ENCODE measurements around the gene UGT1A10.
"Not testable (repeated sequence)": the region's sequence is repeated elsewhere in the genome, so short reads cannot be mapped to it uniquely, and the experiment has no call there.

UGT1A10 gene

DNA sequence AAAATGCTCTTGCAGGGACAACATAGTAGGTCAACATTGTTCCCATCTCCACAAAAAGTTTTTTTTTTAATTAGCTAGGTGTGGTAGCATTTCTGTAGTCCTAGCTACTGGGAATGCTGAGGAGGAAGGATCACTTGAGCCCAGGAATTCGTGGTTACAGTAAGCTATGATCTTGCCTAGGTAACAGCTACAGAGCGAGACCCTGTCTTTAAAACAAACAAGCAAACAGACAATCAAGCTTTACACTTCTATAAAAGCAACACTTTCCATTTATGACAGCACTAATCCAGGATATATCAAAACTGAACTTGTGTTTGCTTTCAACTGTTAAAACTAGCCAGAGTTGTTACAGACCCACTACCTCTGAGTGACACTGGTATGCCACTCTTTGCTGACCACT is 104.6 kb downstream of the UGT1A10 start:
- H3K9me3 ChIP-seq (ENCODE audit: insufficient read depth, low read depth, low read length), result no peaks in the 10 kb centered on the region
- no peaks in the 10 kb centered on the region for H3K4me1 ChIP-seq (ENCODE audit: insufficient read depth, low read length, poor library complexity, severe bottlenecking)
- no peaks in the 10 kb centered on the region for H3F3A ChIP-seq (ENCODE audit: low read depth)

GRCh38 chr2:233743464-233744259 is 107.4 kb downstream of the UGT1A10 start:
- Histone ChIP-seq H3K79me2 (ENCODE audit: insufficient read depth, low read length) (no peaks in the 10 kb centered on the region), H2AFZ (ENCODE audit: low read length) (no peak overlapping the region), H3F3A (ENCODE audit: low read depth) (no peaks in the 10 kb centered on the region), H3K27me3 (ENCODE audit: insufficient read depth, low read length, poor library complexity, severe bottlenecking) (no peaks in the 10 kb centered on the region), H3K9ac (ENCODE audit: low read depth, low read length, poor library complexity, severe bottlenecking) (no peak overlapping the region), H3K4me1 (ENCODE audit: insufficient read depth, low read length, poor library complexity, severe bottlenecking) (no peaks in the 10 kb centered on the region), H3K36me3 (ENCODE audit: insufficient read depth, low read length) (no peaks in the 10 kb centered on the region), H3K4me3 (ENCODE audit: low read length, poor library complexity, severe bottlenecking) (no peak overlapping the region), H3K9me2 (replicated peaks; ENCODE audit: low read depth, low read length) (no peaks in the 10 kb centered on the region), H4K20me1 (ENCODE audit: insufficient read depth, low read length, poor library complexity, severe bottlenecking) (no peaks in the 10 kb centered on the region), H3K4me2 (ENCODE audit: low read depth, low read length, poor library complexity, severe bottlenecking) (no peak overlapping the region), H3K9me3 (ENCODE audit: insufficient read depth, low read depth, low read length) (no peaks in the 10 kb centered on the region)
- TF ChIP-seq CTCF (conservative IDR thresholded peaks at IDR 0.05; ENCODE audit: low read length), result no peak
- TF ChIP-seq EZH2phosphoT487 (IDR thresholded peaks at IDR 0.05; ENCODE audit: borderline replicate concordance), result no peak

More for the DNA sequence above, 104.6 kb downstream of the UGT1A10 start:
- TF ChIP-seq CTCF (conservative IDR thresholded peaks at IDR 0.05; ENCODE audit: low read length) (no peak), EZH2phosphoT487 (IDR thresholded peaks at IDR 0.05; ENCODE audit: borderline replicate concordance) (no peak)
- no peaks in the 10 kb centered on the region for H3K27me3 ChIP-seq (ENCODE audit: insufficient read depth, low read length, poor library complexity, severe bottlenecking)
- H3K4me3 ChIP-seq (ENCODE audit: low read length, poor library complexity, severe bottlenecking), result no peak overlapping the region
- no peak overlapping the region for H3K4me2 ChIP-seq (ENCODE audit: low read depth, low read length, poor library complexity, severe bottlenecking)
- no peaks in the 10 kb centered on the region for H3K79me2 ChIP-seq (ENCODE audit: insufficient read depth, low read length)
- no peaks in the 10 kb centered on the region for H3K36me3 ChIP-seq (ENCODE audit: insufficient read depth, low read length)
- no peak overlapping the region for H3K9ac ChIP-seq (ENCODE audit: low read depth, low read length, poor library complexity, severe bottlenecking)
- H3K9me2 ChIP-seq (replicated peaks; ENCODE audit: low read depth, low read length), result no peaks in the 10 kb centered on the region
- H2AFZ ChIP-seq (ENCODE audit: low read length), result no peak overlapping the region
- H4K20me1 ChIP-seq (ENCODE audit: insufficient read depth, low read length, poor library complexity, severe bottlenecking), result no peaks in the 10 kb centered on the region

DNA sequence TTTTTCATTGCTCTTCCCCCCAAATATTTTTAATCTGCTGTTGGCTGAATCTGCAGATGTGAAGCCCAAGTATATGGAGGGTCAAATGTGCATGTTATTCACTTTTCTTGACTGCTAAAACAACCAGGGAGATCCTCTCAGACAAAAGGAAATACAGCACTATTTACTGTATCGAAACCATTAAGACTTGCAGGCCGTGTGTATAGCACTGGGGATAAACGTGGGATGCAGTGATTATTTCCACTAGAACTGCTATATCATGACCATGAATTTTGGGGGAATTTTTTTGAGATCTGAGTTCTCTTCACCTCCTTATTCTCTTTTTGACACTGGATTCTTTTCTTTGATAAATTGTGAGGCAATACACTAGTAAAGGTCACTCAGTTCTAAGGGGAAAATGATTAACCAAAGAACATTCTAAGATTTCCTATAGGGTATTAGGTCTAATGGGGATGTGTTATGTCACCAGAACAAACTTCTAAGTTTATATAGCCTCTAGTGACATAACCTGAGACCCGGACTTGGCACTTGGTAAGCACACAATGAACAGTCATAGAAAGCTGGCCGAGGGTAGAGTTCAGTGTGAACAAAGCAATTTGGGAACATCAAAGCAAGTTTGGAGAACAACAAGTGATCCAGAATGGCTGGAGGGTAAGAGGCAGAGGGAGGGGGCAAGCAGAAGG is 109.0 kb downstream of the UGT1A10 start:
- H3K9me3 ChIP-seq (ENCODE audit: insufficient read depth, low read depth, low read length), result no peaks in the 10 kb centered on the region
- H3K27me3 ChIP-seq (ENCODE audit: insufficient read depth, low read length, poor library complexity, severe bottlenecking), result no peaks in the 10 kb centered on the region
- no peaks in the 10 kb centered on the region for H3K9me2 ChIP-seq (replicated peaks; ENCODE audit: low read depth, low read length)
- no peaks in the 10 kb centered on the region for H3K4me1 ChIP-seq (ENCODE audit: insufficient read depth, low read length, poor library complexity, severe bottlenecking)
- no peak overlapping the region for H3K9ac ChIP-seq (ENCODE audit: low read depth, low read length, poor library complexity, severe bottlenecking)
- H2AFZ ChIP-seq (ENCODE audit: low read length), result no peak overlapping the region
- H3K79me2 ChIP-seq (ENCODE audit: insufficient read depth, low read length), result no peaks in the 10 kb centered on the region
- no peak overlapping the region for H3K4me3 ChIP-seq (ENCODE audit: low read length, poor library complexity, severe bottlenecking)
- TF ChIP-seq EZH2phosphoT487 (IDR thresholded peaks at IDR 0.05; ENCODE audit: borderline replicate concordance) (no peak), CTCF (conservative IDR thresholded peaks at IDR 0.05; ENCODE audit: low read length) (no peak)
- H3K4me2 ChIP-seq (ENCODE audit: low read depth, low read length, poor library complexity, severe bottlenecking), result no peak overlapping the region
- H3K36me3 ChIP-seq (ENCODE audit: insufficient read depth, low read length), result no peaks in the 10 kb centered on the region
- H3F3A ChIP-seq (ENCODE audit: low read depth), result no peaks in the 10 kb centered on the region
- no peaks in the 10 kb centered on the region for H4K20me1 ChIP-seq (ENCODE audit: insufficient read depth, low read length, poor library complexity, severe bottlenecking)

DNA sequence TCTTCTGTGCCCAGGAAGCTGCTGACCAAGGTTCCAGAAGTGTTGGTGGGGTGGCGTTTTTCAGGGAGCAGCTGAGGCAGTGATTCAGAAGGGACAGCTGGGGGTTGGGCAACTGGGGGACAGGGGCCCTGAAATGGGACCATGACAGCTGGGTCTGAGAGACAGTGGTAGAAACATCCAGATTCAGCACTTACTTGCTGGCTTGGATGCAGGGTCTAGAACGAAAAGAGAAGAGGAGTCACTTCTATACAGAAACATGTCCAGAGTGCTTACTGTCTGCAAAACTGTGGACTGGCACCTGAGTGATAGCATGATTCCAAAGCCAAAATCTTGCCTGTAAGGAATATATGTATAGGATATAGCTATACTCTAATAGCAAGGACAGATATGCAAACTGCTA is 109.6 kb downstream of the UGT1A10 start:
- not testable (repeated sequence) for H3K4me1 ChIP-seq (ENCODE audit: insufficient read depth, low read length, poor library complexity, severe bottlenecking); H4K20me1 ChIP-seq (ENCODE audit: insufficient read depth, low read length, poor library complexity, severe bottlenecking); H3K4me2 ChIP-seq (ENCODE audit: low read depth, low read length, poor library complexity, severe bottlenecking); H3K9ac ChIP-seq (ENCODE audit: low read depth, low read length, poor library complexity, severe bottlenecking); H3K27me3 ChIP-seq (ENCODE audit: insufficient read depth, low read length, poor library complexity, severe bottlenecking); H3K36me3 ChIP-seq (ENCODE audit: insufficient read depth, low read length); H3K9me2 ChIP-seq (replicated peaks; ENCODE audit: low read depth, low read length); H2AFZ ChIP-seq (ENCODE audit: low read length); H3K79me2 ChIP-seq (ENCODE audit: insufficient read depth, low read length); H3K9me3 ChIP-seq (ENCODE audit: insufficient read depth, low read depth, low read length); H3K4me3 ChIP-seq (ENCODE audit: low read length, poor library complexity, severe bottlenecking); H3F3A ChIP-seq (ENCODE audit: low read depth)

All from Loucy (cell line).